Measurements from ENCODE around the gene PCDHAC2. TPM values are rescaled to one million over a fixed set of nuclear protein-coding genes. Genes with fewer than 3 reads are reported as not detected.

The PCDHAC2 gene, protein sequence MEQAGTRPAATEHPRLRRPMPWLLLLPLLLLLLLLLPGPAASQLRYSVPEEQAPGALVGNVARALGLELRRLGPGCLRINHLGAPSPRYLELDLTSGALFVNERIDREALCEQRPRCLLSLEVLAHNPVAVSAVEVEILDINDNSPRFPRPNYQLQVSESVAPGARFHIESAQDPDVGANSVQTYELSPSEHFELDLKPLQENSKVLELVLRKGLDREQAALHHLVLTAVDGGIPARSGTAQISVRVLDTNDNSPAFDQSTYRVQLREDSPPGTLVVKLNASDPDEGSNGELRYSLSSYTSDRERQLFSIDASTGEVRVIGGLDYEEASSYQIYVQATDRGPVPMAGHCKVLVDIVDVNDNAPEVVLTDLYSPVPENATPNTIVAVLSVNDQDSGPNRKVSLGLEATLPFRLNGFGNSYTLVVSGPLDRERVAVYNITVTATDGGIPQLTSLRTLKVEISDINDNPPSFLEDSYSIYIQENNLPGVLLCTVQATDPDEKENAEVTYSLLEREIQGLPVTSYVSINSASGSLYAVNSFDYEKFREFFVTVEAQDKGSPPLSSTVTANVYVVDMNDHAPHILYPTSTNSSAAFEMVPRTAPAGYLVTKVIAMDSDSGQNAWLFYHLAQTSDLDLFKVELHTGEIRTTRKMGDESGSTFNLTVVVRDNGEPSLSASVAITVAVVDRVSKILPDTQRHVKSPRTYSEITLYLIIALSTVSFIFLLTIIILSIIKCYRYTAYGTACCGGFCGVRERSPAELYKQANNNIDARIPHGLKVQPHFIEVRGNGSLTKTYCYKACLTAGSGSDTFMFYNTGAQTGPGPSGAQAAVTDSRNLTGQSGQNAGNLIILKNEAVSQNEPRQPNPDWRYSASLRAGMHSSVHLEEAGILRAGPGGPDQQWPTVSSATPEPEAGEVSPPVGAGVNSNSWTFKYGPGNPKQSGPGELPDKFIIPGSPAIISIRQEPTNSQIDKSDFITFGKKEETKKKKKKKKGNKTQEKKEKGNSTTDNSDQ
- total RNA-seq: not detected

DNA sequence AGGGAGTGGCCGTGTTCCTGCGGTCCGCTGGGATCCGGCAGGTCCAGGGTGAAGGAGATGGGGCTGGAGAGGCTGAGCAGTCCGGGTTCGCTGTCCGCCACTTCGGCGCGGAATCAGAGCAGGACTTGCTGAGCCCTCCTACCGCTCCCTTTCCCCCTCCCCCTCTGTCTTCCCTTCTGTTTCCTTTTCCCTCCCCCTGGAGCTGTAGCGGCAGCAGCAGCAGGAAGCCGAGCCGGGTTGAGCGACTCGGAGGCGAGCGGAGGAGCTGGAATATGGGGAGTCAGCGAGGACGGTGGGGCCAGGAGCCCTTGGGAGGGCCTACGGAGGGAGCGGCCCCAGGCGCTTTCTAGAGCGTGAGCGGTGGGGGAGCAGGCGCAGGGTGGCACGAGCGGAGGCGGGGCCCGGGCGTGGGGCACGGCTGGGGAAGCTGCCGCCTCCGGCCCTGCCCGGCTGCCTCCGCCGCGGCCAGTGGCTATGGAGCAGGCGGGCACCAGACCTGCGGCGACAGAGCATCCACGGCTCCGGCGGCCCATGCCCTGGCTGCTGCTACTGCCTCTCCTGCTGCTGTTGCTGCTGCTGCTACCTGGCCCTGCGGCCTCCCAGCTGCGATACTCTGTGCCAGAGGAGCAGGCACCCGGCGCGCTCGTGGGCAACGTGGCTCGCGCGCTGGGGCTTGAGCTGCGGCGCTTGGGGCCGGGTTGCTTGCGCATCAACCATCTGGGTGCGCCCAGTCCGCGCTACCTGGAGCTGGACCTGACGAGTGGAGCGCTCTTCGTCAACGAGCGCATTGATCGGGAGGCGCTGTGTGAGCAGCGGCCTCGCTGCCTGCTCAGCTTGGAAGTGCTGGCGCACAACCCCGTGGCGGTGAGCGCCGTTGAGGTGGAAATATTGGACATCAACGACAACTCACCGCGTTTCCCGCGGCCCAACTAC lies at the start of gene PCDHAC2:
PCDHAC2 (plus strand) TSS at position 184 of the 933 bp plus-strand sequence; CDS start at position 475, 291 bp downstream.
- CTCF ChIA-PET: interaction anchor here (1.4 kb wide), 1 partner anchor 12 kb away, joined by 3 read pairs; no protein-coding TSS in a partner anchor
- H3K27me3 Mint-ChIP-seq: peaks cover 37% of the 10 kb centered on the region
- peak within 1 kb of the TSS; percentile 31 for H3K27ac Mint-ChIP-seq
- no peak within 1 kb of the TSS for H3K4me3 Mint-ChIP-seq
- POLR2A ChIA-PET: no interaction called here
- no peaks in the 10 kb centered on the region for H3K36me3 Mint-ChIP-seq (ENCODE audit: low read depth)
- H3K4me1 Mint-ChIP-seq: no peaks in the 10 kb centered on the region
- H3K9me3 Mint-ChIP-seq: no peaks in the 10 kb centered on the region
- no peak for DNase-seq

DNA sequence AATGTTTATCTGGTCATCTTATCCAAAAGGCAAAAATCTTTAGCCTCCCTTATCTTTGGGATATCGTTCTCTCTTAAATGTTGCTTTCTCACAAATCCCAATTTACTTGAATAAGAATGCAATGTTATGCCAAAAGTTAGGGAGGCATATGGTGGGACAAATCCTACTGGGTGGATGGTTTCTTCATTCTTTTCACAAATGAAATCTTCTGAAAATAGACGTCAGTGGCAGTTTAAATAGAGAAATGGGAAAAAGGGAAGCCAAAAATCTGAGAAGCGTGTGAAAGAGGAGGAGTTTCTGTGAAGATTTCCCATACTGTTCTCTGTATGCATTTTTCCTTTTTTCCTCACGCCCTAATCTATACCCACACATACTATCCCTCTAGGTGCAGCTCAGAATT lies 42.7 kb upstream of the PCDHAC2 start:
- Mint-ChIP-seq H3K9me3 (peaks cover 3% of the 10 kb centered on the region), H3K4me3 (no peak overlapping the region), H3K36me3 (ENCODE audit: low read depth) (peaks cover 4% of the 10 kb centered on the region), H3K27ac (no peak overlapping the region), H3K4me1 (peaks cover 1% of the 10 kb centered on the region), H3K27me3 (peaks cover 33% of the 10 kb centered on the region)
- POLR2A ChIA-PET: no interaction called here
- CTCF ChIA-PET: no interaction called here
- no peak for DNase-seq

DNA sequence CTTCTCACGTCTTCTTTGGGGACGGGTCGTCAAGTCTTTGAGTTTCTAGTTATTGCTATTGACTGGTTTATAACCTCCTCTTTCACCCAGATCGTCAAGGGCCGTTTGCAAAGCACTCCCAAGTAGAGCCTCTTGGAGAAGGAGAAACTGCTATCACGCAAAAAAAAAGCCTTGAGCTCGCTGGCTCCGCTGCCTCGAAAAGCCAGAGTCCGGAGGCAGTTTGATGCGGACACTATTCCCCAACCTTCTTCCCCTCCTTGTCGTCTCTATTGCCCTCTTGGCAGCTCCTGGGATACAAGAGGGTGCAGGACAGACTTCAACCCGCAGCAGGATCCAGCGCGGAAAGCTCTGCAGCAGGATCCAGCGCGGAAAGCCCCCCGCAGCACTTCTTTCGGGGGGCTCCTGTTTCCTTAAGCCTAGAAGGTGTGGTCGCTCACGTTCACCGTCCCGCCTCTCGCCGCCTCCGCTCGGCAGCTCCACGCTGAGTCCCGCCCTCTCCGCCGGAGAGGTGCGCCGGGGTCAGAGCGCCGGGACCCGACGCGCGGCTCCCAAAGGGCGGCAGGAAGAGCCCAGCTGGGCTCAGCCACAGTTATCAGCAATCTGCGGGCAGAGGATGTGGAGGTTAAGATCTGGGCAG lies 40.4 kb upstream of the PCDHAC2 start, which contains the start of gene PCDHAC1:
PCDHAC1 (plus strand) TSS at position 494 of the 637 bp plus-strand sequence. CDS start 594 bp downstream, outside the sequence.
- peaks cover 3% of the 10 kb centered on the region for H3K9me3 Mint-ChIP-seq
- CTCF ChIA-PET: no interaction called here

DNA sequence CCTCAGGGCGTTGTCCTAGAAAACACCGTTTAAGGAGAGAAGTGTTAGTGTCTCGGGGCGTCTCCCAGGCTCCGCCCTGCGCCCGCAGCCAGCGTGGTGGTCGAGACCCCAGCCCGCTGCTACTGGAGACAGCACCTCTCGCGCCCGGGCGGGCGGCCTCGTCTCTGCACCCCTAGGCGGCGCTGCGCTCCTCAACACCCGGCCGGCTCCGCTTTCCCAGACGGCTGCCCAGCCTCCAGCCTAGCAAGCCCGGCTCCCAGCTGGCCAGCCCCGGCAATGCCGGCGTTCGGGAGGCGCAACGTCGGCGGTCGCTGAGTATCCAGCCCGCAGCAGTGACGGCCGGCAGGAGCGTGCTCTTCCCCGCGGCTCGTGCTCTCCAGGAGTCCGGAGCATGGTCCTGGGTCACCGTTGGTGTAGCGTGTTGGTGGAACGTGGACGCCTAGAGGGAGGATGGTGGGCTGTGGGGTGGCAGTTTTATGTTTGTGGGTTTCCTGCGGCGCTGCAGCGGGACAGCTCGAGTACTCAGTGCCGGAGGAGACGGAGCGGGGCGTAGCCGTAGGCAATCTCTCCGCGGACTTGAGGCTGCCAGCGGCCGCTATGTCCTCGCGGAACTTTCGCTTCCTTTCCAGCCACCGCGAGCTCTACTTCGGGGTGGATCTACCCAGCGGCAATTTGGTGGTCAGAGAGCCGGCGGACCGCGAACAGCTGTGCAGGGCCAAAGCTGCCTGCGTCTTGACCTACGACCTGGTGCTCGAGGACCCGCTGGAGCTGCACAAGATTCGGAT lies 39.6 kb upstream of the PCDHAC2 start:
- CTCF ChIA-PET: no interaction called here
- DNase-seq: no peak
- peaks cover 34% of the 10 kb centered on the region for H3K27me3 Mint-ChIP-seq

More for the DNA sequence above, 40.4 kb upstream of the PCDHAC2 start, which contains the start of gene PCDHAC1:
- peak within 1 kb of the TSS; percentile 34 for H3K4me3 Mint-ChIP-seq
- peaks cover 4% of the 10 kb centered on the region for H3K36me3 Mint-ChIP-seq (ENCODE audit: low read depth)
- H3K27ac Mint-ChIP-seq: peak within 1 kb of the TSS; percentile 54
- H3K4me1 Mint-ChIP-seq: peaks cover 1% of the 10 kb centered on the region
- H3K27me3 Mint-ChIP-seq: peaks cover 34% of the 10 kb centered on the region
- no peak for DNase-seq
- POLR2A ChIA-PET: no interaction called here

DNA sequence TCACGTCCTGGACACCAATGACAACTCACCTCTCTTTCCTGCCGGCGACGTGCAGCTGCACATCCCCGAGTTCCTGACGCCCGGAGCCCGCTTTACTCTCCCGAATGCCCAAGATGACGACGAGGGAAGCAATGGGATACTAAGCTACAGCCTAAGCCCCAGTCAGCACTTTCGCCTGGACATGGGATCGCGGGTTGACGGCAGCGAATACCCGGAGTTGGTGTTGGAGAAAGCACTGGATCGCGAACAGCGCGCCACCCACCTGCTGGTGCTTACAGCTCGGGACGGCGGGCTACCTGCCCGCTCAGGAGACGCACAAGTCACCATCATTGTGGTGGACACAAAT lies 39.1 kb upstream of the PCDHAC2 start:
- H3K27me3 Mint-ChIP-seq: peaks cover 34% of the 10 kb centered on the region
- peaks cover 3% of the 10 kb centered on the region for H3K9me3 Mint-ChIP-seq
- H3K4me3 Mint-ChIP-seq: peak overlapping the region; percentile 34
- peak overlapping the region; percentile 13 for H3K27ac Mint-ChIP-seq
- ChIA-PET POLR2A (no interaction called here), CTCF (no interaction called here)
- peaks cover 1% of the 10 kb centered on the region for H3K4me1 Mint-ChIP-seq
- H3K36me3 Mint-ChIP-seq (ENCODE audit: low read depth): peaks cover 4% of the 10 kb centered on the region
- DNase-seq: no peak

More for the DNA sequence above, 39.6 kb upstream of the PCDHAC2 start:
- POLR2A ChIA-PET: no interaction called here
- peak overlapping the region; percentile 13 for H3K27ac Mint-ChIP-seq
- peaks cover 3% of the 10 kb centered on the region for H3K9me3 Mint-ChIP-seq
- peaks cover 1% of the 10 kb centered on the region for H3K4me1 Mint-ChIP-seq
- peak overlapping the region; percentile 34 for H3K4me3 Mint-ChIP-seq
- H3K36me3 Mint-ChIP-seq (ENCODE audit: low read depth): peaks cover 4% of the 10 kb centered on the region

DNA sequence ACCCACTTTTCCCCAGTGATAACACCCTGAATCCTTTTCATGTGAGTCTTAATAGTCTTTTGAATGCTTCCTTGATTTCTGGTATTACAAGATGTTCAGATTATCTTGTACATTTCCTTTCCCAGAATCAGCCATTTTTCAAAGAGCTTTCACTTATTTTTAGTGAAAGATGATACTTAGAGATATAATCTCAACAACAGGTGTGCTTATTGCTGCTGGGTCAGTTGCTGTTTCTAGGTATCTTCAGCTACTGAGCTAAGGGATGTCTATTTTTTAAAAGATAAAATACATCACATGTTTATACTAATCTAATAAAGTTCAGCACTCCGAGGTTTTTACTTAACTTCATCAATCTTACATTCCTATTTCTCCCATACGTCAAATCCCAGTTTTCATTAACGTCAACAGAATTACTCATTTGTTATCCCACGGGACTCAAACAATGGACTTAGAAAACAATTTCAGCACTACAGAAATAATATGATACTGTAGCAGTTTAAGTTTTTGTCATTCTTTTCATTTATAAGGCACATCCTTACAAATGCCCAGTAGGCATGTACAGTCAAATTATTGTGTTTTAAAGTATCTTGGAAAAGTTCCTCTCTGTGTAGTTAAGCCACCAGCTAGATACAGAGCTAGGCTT lies 31.2 kb upstream of the PCDHAC2 start:
- Mint-ChIP-seq H3K9me3 (no peaks in the 10 kb centered on the region), H3K27ac (no peak overlapping the region), H3K4me1 (no peaks in the 10 kb centered on the region), H3K4me3 (no peak overlapping the region), H3K36me3 (ENCODE audit: low read depth) (no peaks in the 10 kb centered on the region), H3K27me3 (peaks cover 2% of the 10 kb centered on the region)
- ChIA-PET CTCF (no interaction called here), POLR2A (no interaction called here)
- no peak for DNase-seq

DNA sequence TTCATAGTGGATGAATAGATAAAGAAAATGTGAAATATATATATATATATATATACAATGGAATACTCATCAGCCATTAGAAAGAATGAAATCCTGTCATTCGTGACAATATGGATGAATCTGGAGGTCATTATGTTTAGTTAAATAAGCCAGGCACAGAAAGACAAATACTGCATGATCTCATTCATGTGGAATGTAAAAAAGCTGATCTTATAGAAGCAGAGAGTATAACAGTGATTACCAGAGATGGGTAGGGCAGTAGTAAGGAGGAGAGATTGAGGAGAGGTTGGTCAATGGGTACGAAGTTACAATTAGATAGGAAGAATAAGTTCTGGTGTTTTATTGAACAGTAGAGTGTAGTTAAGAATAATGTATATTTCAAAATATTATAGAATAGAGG lies 19.7 kb upstream of the PCDHAC2 start:
- CTCF ChIA-PET: no interaction called here
- Mint-ChIP-seq H3K36me3 (ENCODE audit: low read depth) (no peaks in the 10 kb centered on the region), H3K4me3 (no peak overlapping the region), H3K27ac (no peak overlapping the region), H3K9me3 (peaks cover 11% of the 10 kb centered on the region), H3K4me1 (no peaks in the 10 kb centered on the region), H3K27me3 (peaks cover 3% of the 10 kb centered on the region)
- POLR2A ChIA-PET: no interaction called here
- DNase-seq: no peak

DNA sequence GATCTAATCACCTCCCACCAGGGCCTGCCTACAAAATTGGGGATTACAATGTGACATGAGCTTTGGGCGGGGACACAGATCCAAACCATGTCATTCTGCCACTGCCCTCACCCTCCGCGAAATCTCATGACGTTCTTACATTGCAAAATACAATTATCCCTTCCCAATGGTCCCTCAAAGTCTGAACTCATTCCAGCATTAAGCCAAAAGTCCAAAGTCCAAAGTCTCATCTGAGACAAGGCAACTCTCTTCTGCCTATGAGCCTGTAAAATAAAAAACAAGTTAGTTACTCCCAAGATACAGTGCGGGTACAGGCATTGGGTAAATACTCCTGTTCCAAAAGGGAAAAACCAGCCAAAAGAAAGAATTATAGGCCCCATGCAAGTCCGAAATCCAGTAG lies 14.6 kb upstream of the PCDHAC2 start:
- H3K4me3 Mint-ChIP-seq: no peak overlapping the region
- H3K4me1 Mint-ChIP-seq: no peaks in the 10 kb centered on the region
- no peaks in the 10 kb centered on the region for H3K36me3 Mint-ChIP-seq (ENCODE audit: low read depth)
- POLR2A ChIA-PET: no interaction called here
- H3K27me3 Mint-ChIP-seq: peaks cover 3% of the 10 kb centered on the region
- no peak for DNase-seq
- CTCF ChIA-PET: no interaction called here
- H3K9me3 Mint-ChIP-seq: no peaks in the 10 kb centered on the region
- no peak overlapping the region for H3K27ac Mint-ChIP-seq

DNA sequence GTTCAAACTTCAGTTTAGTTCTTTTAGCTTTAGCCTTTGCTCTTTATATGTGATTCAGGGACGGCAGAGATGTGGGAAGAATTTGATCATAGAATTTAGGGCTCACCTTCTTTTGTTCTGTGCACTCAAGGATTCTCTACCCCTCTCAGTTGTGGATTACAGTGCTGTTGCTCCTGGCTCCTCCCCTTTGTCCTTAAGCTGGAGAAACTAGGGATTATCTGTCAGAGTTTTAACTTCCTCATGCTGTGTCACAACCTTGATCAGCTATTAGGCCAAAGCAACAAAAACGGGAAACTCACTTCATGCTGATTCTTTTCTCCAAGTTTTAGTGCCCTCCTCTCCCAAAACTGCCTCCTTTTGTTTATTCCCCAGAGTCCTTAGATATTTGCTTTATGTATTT lies 13.0 kb upstream of the PCDHAC2 start:
- H3K27me3 Mint-ChIP-seq: peaks cover 3% of the 10 kb centered on the region
- no peaks in the 10 kb centered on the region for H3K9me3 Mint-ChIP-seq
- ChIA-PET CTCF (interaction anchor here (1.1 kb wide), 1 partner anchor 10 kb away, joined by 5 read pairs; no protein-coding TSS in a partner anchor), POLR2A (no interaction called here)
- DNase-seq: no peak
- H3K27ac Mint-ChIP-seq: no peak overlapping the region
- no peaks in the 10 kb centered on the region for H3K36me3 Mint-ChIP-seq (ENCODE audit: low read depth)
- H3K4me1 Mint-ChIP-seq: no peaks in the 10 kb centered on the region
- H3K4me3 Mint-ChIP-seq: no peak overlapping the region

DNA sequence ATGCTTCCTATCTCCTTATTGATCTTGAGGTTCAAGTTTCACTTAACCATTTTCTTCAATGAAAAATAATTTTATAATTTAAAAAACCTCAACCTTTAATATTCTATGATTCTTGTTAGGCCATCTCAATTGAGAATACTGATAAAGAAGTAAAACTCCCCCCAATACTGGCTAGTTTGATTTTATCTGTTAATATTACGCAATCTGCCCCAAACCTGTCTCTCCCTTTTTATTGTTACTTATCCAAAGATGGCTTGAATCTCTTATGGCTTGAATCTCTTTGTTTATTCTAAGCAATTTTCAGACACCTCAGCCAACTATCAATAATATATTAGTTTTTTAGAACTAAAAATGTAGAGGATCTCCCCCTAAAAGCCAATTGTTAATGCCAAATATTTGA lies 4.1 kb upstream of the PCDHAC2 start:
- ChIA-PET CTCF (interaction anchor here (1.9 kb wide), 1 partner anchor 9 kb away, joined by 5 read pairs; no protein-coding TSS in a partner anchor), POLR2A (no interaction called here)
- no peaks in the 10 kb centered on the region for H3K36me3 Mint-ChIP-seq (ENCODE audit: low read depth)
- no peaks in the 10 kb centered on the region for H3K4me1 Mint-ChIP-seq
- peaks cover 26% of the 10 kb centered on the region for H3K27me3 Mint-ChIP-seq
- H3K9me3 Mint-ChIP-seq: no peaks in the 10 kb centered on the region
- H3K27ac Mint-ChIP-seq: no peak overlapping the region
- DNase-seq: no peak
- no peak overlapping the region for H3K4me3 Mint-ChIP-seq

DNA sequence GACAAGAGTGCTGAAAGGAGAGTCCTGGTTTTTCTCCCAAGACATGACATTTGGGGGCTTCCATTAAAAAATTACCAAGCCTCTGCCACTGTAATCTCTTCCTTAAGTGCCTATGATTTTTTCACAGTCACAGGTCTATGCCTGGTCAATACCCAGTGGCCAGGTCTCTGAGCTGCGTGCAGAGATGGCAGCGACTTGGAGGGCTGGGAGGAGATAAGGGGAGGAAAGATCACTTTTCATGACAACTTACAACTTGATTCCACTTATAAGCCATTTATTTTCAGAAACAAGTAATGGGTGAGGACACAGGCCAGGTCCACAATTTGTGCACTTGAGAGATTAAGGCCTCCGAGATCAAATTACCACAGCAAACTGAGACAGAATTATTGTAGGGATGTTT lies 1.9 kb upstream of the PCDHAC2 start:
- Mint-ChIP-seq H3K27ac (no peak overlapping the region), H3K9me3 (no peaks in the 10 kb centered on the region), H3K4me1 (no peaks in the 10 kb centered on the region), H3K27me3 (peaks cover 35% of the 10 kb centered on the region), H3K4me3 (no peak overlapping the region), H3K36me3 (ENCODE audit: low read depth) (no peaks in the 10 kb centered on the region)
- POLR2A ChIA-PET: no interaction called here
- DNase-seq: no peak
- CTCF ChIA-PET: interaction anchor here (1.9 kb wide), 1 partner anchor 11 kb away, joined by 5 read pairs; no protein-coding TSS in a partner anchor
